SK-N-SH (cell line): ENCODE data around the gene OR1M1. TPM values are rescaled to one million over a fixed set of nuclear protein-coding genes. Genes with fewer than 3 reads are reported as not detected.
"Not testable (repeated sequence)": the region's sequence is repeated elsewhere in the genome, so short reads cannot be mapped to it uniquely, and the experiment has no call there.

Source experiments
- CTCF ChIA-PET: fragments of 300-600, 350-600 bp; formaldehyde crosslinking; extraction: SDS; loops from one replicate; lab custom pipeline; 2021; lab: Yijun Ruan, JAX
- POLR2A ChIA-PET: fragments of 350-600 bp; sonication (Branson Sonifier 250); formaldehyde crosslinking; extraction: SDS; loops from one replicate; lab custom pipeline; 2020; ENCODE audit warnings: antibody characterized with exemption, inconsistent platforms; lab: Yijun Ruan, JAX
- DNase-seq: peaks from one replicate; pipeline ENCODE4 v3.0.0; 2012
- H2AFZ ChIP-seq: fragments of 200-600 bp; sonication (generic); 2 replicates; pipeline ENCODE4 v1.8.1; 2016; ENCODE audit warnings: antibody characterized with exemption, mild to moderate bottlenecking, low read depth
- H3F3A ChIP-seq: fragments of 200-600 bp; sonication (generic); replicated peaks from 2 replicates; pipeline ENCODE3; 2016; ENCODE audit warnings: antibody characterized with exemption, mild to moderate bottlenecking; ENCODE audit not compliant: insufficient read depth
- H3K27ac ChIP-seq, 2 experiments: fragments of 200-500 bp in 1 of 2; fragments of 200-600 bp in 1 of 2; sonication (Bioruptor generic) in 1 of 2; sonication (generic), shearing (Covaris generic) in 1 of 2; 2 replicates each; pipeline versions ENCODE4 v1.5.1 to v1.6.1; 2014 to 2016; ENCODE audit warnings: low read depth in 2 of 2, inconsistent platforms in 1 of 2, low read length in 1 of 2, mild to moderate bottlenecking in 1 of 2, mixed read lengths in 1 of 2
- H3K27me3 ChIP-seq: fragments of 200-600 bp; sonication (generic), shearing (Covaris generic); 2 replicates; pipeline ENCODE4 v1.6.1; 2016; ENCODE audit warnings: mixed run types; ENCODE audit not compliant: insufficient read depth
- H3K36me3 ChIP-seq, 2 experiments: fragments of 200-500 bp in 1 of 2; fragments of 200-600 bp in 1 of 2; sonication (Bioruptor generic) in 1 of 2; sonication (generic) in 1 of 2; replicated peaks in 1 of 2; 2 replicates each; pipeline versions ENCODE3 to v1.5.1; 2014 to 2016; ENCODE audit warnings: low read length in 1 of 2, mild to moderate bottlenecking in 1 of 2; ENCODE audit not compliant: insufficient read depth in 2 of 2, control insufficient read depth in 1 of 2
- H3K4me1 ChIP-seq, 2 experiments: fragments of 200-500 bp in 1 of 2; fragments of 200-600 bp in 1 of 2; sonication (Bioruptor generic) in 1 of 2; sonication (generic), shearing (Covaris generic) in 1 of 2; 2 replicates each; pipeline versions ENCODE4 v1.5.1 to v1.6.1; 2014 to 2016; ENCODE audit warnings: low read depth in 1 of 2, low read length in 1 of 2, mixed run types in 1 of 2; ENCODE audit not compliant: insufficient read depth in 2 of 2, control insufficient read depth in 1 of 2
- H3K4me2 ChIP-seq: fragments of 200-600 bp; sonication (generic), shearing (Covaris generic); 2 replicates; pipeline ENCODE4 v1.6.1; 2017; ENCODE audit warnings: mixed run types
- H3K4me3 ChIP-seq, 2 experiments: fragments of 200-500 bp in 1 of 2; fragments of 200-600 bp in 1 of 2; sonication (Bioruptor generic) in 1 of 2; sonication (generic), shearing (Covaris generic) in 1 of 2; 2 replicates each; pipeline versions ENCODE4 v1.5.1 to v1.8.1; 2014 to 2016; ENCODE audit warnings: low read depth in 2 of 2, inconsistent platforms in 1 of 2, low read length in 1 of 2, mild to moderate bottlenecking in 1 of 2, mixed read lengths in 1 of 2, moderate library complexity in 1 of 2
- H3K79me2 ChIP-seq: fragments of 200-600 bp; sonication (generic); 2 replicates; pipeline ENCODE4 v1.8.1; 2017; ENCODE audit warnings: mild to moderate bottlenecking; ENCODE audit not compliant: insufficient read depth
- H3K9ac ChIP-seq: fragments of 200-600 bp; sonication (generic); 2 replicates; pipeline ENCODE4 v1.6.1; 2017; ENCODE audit warnings: mixed run types
- H3K9me2 ChIP-seq: fragments of 200-600 bp; sonication (generic); 2 replicates; pipeline ENCODE4 v1.6.1; 2017; ENCODE audit warnings: mixed run types
- H3K9me3 ChIP-seq: fragments of 200-600 bp; sonication (generic); 2 replicates; pipeline ENCODE4 v1.6.1; 2017; ENCODE audit warnings: mixed run types, mild to moderate bottlenecking, moderate library complexity
- H4K20me1 ChIP-seq: fragments of 200-600 bp; sonication (generic); 2 replicates; pipeline ENCODE4 v1.6.1; 2017; ENCODE audit warnings: mild to moderate bottlenecking, mixed run types; ENCODE audit not compliant: insufficient read depth
- CHD2 ChIP-seq: fragments of 150-350 bp; IDR thresholded peaks from 2 replicates; pipeline ENCODE4 v1.6.1; 2018; ENCODE audit warnings: low read length; ENCODE audit not compliant: partially characterized antibody
- ELF1 ChIP-seq: IDR thresholded peaks from 2 replicates; pipeline ENCODE4 v1.4.0; 2012
- EP300 ChIP-seq, 2 experiments: IDR thresholded peaks; 2 replicates each; pipeline versions ENCODE4 v1.4.0 to v1.6.1; 2012; ENCODE audit warnings: borderline replicate concordance in 1 of 2, low read depth in 1 of 2, low read length in 1 of 2
- EZH2phosphoT487 ChIP-seq: fragments of 200-600 bp; sonication (generic); IDR thresholded peaks from 2 replicates; pipeline ENCODE4 v1.6.1; 2017; ENCODE audit warnings: low read depth, mixed run types, mild to moderate bottlenecking, antibody characterized with exemption, moderate library complexity, borderline replicate concordance
- FOXJ3 ChIP-seq: sonication (generic); formaldehyde crosslinking; IDR thresholded peaks from 2 replicates; pipeline ENCODE4 v1.5.1; 2020; ENCODE audit warnings: mild to moderate bottlenecking, missing genetic modification reagents
- GABPA ChIP-seq: IDR thresholded peaks from 2 replicates; pipeline ENCODE4 v1.4.0; 2012; ENCODE audit warnings: low read depth, mild to moderate bottlenecking
- MAX ChIP-seq: IDR thresholded peaks from 2 replicates; pipeline ENCODE4 v1.4.0; 2012; ENCODE audit warnings: low read depth
- MXI1 ChIP-seq: IDR thresholded peaks from 2 replicates; pipeline ENCODE4 v1.6.1; 2012; ENCODE audit warnings: mild to moderate bottlenecking, low read depth, low read length, improper control_type of control experiment
- NFIC ChIP-seq: IDR thresholded peaks from 2 replicates; pipeline ENCODE4 v1.4.0; 2012; ENCODE audit warnings: borderline replicate concordance
- NRF1 ChIP-seq: IDR thresholded peaks from 2 replicates; pipeline ENCODE4 v1.6.1; 2012; ENCODE audit warnings: low read depth, mild to moderate bottlenecking, low read length
- PBX3 ChIP-seq: IDR thresholded peaks from 2 replicates; pipeline ENCODE4; 2012
- POLR2AphosphoS5 ChIP-seq: IDR thresholded peaks from 2 replicates; pipeline ENCODE4 v1.6.1; 2012; ENCODE audit warnings: low read depth, low read length
- RAD21 ChIP-seq: IDR thresholded peaks from 2 replicates; pipeline ENCODE4 v1.6.1; 2012; ENCODE audit warnings: mild to moderate bottlenecking, low read length
- RCOR1 ChIP-seq: fragments of 150-350 bp; IDR thresholded peaks from 2 replicates; pipeline ENCODE4 v1.6.1; 2017; ENCODE audit warnings: antibody characterized with exemption, low read length
- RFX5 ChIP-seq: IDR thresholded peaks from 2 replicates; pipeline ENCODE4 v1.6.1; 2012; ENCODE audit warnings: mild to moderate bottlenecking, improper control_type of control experiment, low read length
- SMC3 ChIP-seq: IDR thresholded peaks from 2 replicates; pipeline ENCODE4 v1.6.1; 2012; ENCODE audit warnings: low read depth, low read length, improper control_type of control experiment
- TAF1 ChIP-seq: IDR thresholded peaks from 2 replicates; pipeline ENCODE4 v1.6.1; 2012; ENCODE audit warnings: low read depth, mild to moderate bottlenecking, low read length, moderate library complexity, borderline replicate concordance
- TEAD4 ChIP-seq: IDR thresholded peaks from 2 replicates; pipeline ENCODE4 v1.4.0; 2012; ENCODE audit warnings: mild to moderate bottlenecking, borderline replicate concordance; ENCODE audit not compliant: insufficient read depth
- USF1 ChIP-seq: IDR thresholded peaks from 2 replicates; pipeline ENCODE4 v1.4.0; 2012; ENCODE audit warnings: low read depth, borderline replicate concordance
- USF2 ChIP-seq: fragments of 150-350 bp; IDR thresholded peaks from 2 replicates; pipeline ENCODE4 v1.6.1; 2017; ENCODE audit warnings: antibody characterized with exemption, low read length, low read depth, borderline replicate concordance
- YY1 ChIP-seq: IDR thresholded peaks from 2 replicates; pipeline ENCODE4 v1.4.0; 2012; ENCODE audit warnings: low read depth, mild to moderate bottlenecking
- ZBTB33 ChIP-seq: IDR thresholded peaks from 2 replicates; pipeline ENCODE4 v1.4.0; 2012; ENCODE audit warnings: low read depth, borderline replicate concordance
- WGBS: methylation state at CpG from one replicate; pipeline ENCODE4 v1.1.6; 2017; ENCODE audit warnings: low lambda C conversion rate; 5-methylcytosine and 5-hydroxymethylcytosine counted together
- polyA plus RNA-seq, 3 experiments: library from polyadenylated mRNA; depleted of rRNA; stranded (reverse); fragments of >200 nt; gene quantifications; 2 replicates each; pipeline ENCODE4 v1.2.3, GENCODE V29; 2012

Gene OR1M1
- polyA plus RNA-seq, 1 of the 3 experiments (the other 2 are of a cell fraction) = not detected

GRCh38 chr19:9054765-9055164, 32.1 kb upstream of the OR1M1 start (continued):
- TF ChIP-seq POLR2AphosphoS5 (no peak), USF2 (no peak), FOXJ3 (CRISPR knock-in tag) (no peak), RAD21 (no peak), SMC3 (no peak)

GRCh38 chr19:9056131-9056530, 30.7 kb upstream of the OR1M1 start:
- DNase-seq, H3K9me2 ChIP-seq, POLR2A ChIA-PET, H3K4me1 ChIP-seq, H3K79me2 ChIP-seq, H3K4me2 ChIP-seq, CTCF ChIA-PET, H3K27me3 ChIP-seq, H3K36me3 ChIP-seq, H3K9ac ChIP-seq, H3F3A ChIP-seq, H3K27ac ChIP-seq, H2AFZ ChIP-seq, H3K4me3 ChIP-seq, H4K20me1 ChIP-seq, H3K9me3 ChIP-seq: not testable (repeated sequence)
- WGBS = 49% methylated on average over 9 of the region's 9 CpGs

- H3K9me2 ChIP-seq = no peaks in the 10 kb centered on the region
- H3K27ac ChIP-seq = no peak overlapping the region
- peaks cover 0 to 4% of the 10 kb centered on the region in 2 experiments; a peak in 1 of 4 replicates for H3K4me1 ChIP-seq
- H3K36me3 ChIP-seq = no peaks in the 10 kb centered on the region
- H2AFZ ChIP-seq = no peak overlapping the region
- H3K4me3 ChIP-seq = no peak overlapping the region
- H3K79me2 ChIP-seq = no peaks in the 10 kb centered on the region
- POLR2A ChIA-PET = no interaction called here
- DNase-seq = no peak
- CTCF ChIA-PET = no interaction called here
- 30% methylated on average over 4 of the region's 4 CpGs for WGBS
- peaks cover 5% of the 10 kb centered on the region; the same call in 1 of the 2 replicates for H3K27me3 ChIP-seq
- H3K9ac ChIP-seq = no peak overlapping the region
- no peak overlapping the region for H3K4me2 ChIP-seq
- no peaks in the 10 kb centered on the region for H3F3A ChIP-seq
- H3K9me3 ChIP-seq = no peaks in the 10 kb centered on the region
- H4K20me1 ChIP-seq = no peaks in the 10 kb centered on the region
- no peak for TF ChIP-seq CHD2
- no peak for TF ChIP-seq POLR2AphosphoS5
- no peak for TF ChIP-seq NFIC
- no peak for TF ChIP-seq RCOR1
- TF ChIP-seq RFX5 = no peak
- no peak for TF ChIP-seq EZH2phosphoT487
- no peak for TF ChIP-seq YY1
- TF ChIP-seq TAF1 = no peak
- no peak for TF ChIP-seq USF1
- no peak for TF ChIP-seq NRF1
- TF ChIP-seq TEAD4 = no peak
- TF ChIP-seq SMC3 = no peak
- TF ChIP-seq ELF1 = no peak
- TF ChIP-seq MXI1 = no peak
- TF ChIP-seq ZBTB33 = no peak
- no peak for TF ChIP-seq GABPA
- no peak for TF ChIP-seq EP300 (IDR thresholded peaks at IDR 0.05; ENCODE audit: borderline replicate concordance in 1 of 2, low read depth in 1 of 2, low read length in 1 of 2)
- no peak for TF ChIP-seq PBX3
- TF ChIP-seq MAX = no peak
These were observed 29.2 kb upstream of the OR1M1 start for GRCh38 chr19:9057505-9058258.
